GM12801 (cell line): ENCODE measurements around the gene MT1B.

Experiments
- CTCF ChIP-seq: IDR thresholded peaks from one replicate; pipeline ENCODE4 v1.5.1; 2011; ENCODE audit warnings: control low read depth; ENCODE audit not compliant: insufficient read length; ENCODE audit errors: extremely low read depth

The MT1B gene

GRCh38 chr16:56700195-56700594 is 48.5 kb downstream of the MT1B start:
- TF ChIP-seq CTCF = no peak

- no peak for TF ChIP-seq CTCF
Measured at GRCh38 chr16:56700631-56701030, 48.9 kb downstream of the MT1B start.

- no peak for TF ChIP-seq CTCF
Measured at GRCh38 chr16:56701534-56701933, 49.8 kb downstream of the MT1B start.
